ENCODE data around the gene BICDL2.

BICDL2 gene

DNA sequence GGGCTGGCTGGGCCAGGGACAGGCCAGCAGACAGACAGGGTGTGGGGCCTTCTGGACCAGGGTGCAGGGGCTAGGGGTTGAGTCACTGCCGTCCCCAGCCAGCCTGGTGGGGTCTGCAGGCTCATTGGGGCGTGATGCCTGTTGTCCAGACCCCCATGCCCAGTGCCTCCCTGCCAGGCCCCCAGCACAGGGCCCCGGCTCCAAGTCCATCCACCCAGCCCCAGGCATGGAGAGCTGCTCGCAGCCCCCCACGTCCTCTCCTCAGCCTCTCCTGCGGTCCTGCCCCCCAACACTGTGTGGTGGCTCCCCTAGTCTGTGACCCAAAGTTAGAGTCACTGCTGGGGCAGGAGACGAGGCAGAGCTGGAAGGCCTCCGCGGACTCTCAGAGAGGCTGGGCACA, 49.5 kb downstream of the BICDL2 start:
- in situ Hi-C loops (cut with MboI; ENCODE audit: low sequenced_read_pairs): no loop called here

GRCh38 chr16:2986623-2987188, 50.0 kb downstream of the BICDL2 start:
- in situ Hi-C loops (cut with MboI; ENCODE audit: low sequenced_read_pairs): no loop called here

DNA sequence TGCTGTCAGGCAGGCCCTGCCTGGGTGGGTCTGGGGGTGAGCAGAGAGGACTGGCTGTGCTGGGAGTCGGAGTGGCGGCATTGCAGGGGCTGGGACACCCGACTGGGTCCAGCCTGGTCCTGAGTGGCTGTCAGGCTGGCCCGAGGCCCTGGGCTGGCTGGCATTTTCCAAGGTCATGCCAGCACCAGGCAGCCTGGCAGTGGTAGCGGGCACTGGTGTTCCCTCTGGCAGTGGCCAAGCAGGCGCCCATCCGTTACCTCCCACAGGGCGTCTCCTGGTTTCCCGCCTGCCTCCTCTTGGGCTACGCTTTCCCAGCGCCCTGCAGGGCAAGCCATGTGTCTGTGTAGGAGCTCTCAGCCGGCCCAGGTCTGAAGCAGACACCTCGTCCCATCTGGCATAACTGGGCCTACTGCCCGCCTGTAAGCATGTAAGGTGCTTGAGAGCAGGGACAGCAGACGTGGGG, 50.8 kb downstream of the BICDL2 start:
- in situ Hi-C loops (cut with MboI; ENCODE audit: low sequenced_read_pairs): no loop called here

DNA sequence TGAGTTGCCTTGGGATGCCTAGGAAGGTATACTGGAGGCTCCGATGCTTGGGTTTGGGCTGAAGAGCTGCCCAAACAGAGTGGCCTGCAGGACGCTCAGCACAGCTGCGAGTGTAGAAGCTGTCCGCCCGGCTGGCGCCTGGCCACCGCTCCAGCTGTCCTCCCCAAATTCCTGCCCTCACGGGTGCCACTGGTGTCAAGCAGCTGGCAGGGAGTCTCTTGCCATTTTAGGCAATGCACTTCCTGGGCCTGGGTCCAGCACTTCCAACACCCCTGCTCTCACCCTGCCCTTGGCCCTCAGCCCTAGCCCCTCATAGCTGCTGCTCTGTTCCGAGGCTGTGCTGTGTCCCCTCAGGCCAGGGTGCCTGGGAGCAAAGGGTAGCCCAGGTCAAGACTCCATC, 51.3 kb downstream of the BICDL2 start:
- in situ Hi-C loops (cut with MboI; ENCODE audit: low sequenced_read_pairs): no loop called here

DNA sequence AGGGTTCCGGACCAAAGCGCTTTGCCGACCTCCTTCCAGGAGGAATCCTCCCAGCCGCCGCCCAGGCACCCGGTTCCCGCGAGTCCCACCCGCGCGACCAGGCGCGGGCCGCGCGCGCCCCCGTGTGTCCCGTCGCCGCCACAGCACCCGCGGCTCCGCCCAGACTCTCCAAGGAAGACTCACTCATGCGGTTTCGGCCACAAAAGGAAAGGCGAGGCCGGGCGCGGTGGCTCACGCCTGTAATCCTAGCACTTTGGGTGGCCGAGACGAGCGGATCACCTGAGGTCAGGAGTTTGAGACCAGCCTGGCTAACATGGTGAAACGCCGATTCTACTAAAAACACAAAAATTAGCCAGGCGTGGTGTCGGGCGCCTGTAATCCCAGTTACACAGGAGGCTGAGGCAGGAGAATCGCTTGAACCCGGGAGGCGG, 53.0 kb downstream of the BICDL2 start:
- in situ Hi-C loops (cut with MboI; ENCODE audit: low sequenced_read_pairs): no loop called here

DNA sequence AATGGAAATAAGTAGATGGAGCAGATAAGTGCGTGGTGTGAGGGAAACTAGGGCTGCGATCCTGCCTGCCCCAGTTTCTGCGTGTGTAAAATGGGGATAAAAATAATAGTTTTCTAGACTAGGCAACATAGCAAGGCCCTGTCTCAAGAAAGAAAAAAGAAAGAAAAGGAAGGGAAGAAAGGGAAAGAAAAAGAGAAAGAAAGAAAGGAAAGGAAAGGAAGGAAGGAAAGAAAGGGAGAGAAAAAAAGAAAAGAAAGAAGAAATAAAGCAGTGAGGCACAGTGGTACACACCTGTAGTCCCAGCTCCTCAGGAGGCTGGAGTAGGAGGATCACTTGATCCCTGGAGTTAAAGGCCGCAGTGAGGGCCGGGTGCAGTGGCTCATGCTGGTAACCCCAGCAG, 54.3 kb downstream of the BICDL2 start:
- in situ Hi-C loops (cut with MboI; ENCODE audit: low sequenced_read_pairs): no loop called here

DNA sequence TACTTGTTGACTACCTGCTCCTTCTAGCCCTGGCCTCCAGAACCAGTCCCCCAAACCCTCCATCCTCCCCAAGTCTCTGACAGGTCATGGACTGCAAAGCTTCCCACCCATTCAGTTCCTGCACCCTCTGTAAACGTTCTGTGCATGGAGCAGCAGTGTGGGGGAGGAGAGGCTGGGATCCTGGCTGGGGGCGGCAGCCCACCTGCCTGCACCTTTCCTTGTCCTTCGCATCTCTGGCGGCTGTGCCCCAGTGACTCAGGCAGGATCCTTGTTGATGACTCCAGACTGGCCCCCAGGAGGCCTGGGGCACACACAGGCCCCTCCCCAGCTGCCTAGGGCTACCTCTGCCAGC, 54.9 kb downstream of the BICDL2 start:
- in situ Hi-C loops (cut with MboI; ENCODE audit: low sequenced_read_pairs): no loop called here

DNA sequence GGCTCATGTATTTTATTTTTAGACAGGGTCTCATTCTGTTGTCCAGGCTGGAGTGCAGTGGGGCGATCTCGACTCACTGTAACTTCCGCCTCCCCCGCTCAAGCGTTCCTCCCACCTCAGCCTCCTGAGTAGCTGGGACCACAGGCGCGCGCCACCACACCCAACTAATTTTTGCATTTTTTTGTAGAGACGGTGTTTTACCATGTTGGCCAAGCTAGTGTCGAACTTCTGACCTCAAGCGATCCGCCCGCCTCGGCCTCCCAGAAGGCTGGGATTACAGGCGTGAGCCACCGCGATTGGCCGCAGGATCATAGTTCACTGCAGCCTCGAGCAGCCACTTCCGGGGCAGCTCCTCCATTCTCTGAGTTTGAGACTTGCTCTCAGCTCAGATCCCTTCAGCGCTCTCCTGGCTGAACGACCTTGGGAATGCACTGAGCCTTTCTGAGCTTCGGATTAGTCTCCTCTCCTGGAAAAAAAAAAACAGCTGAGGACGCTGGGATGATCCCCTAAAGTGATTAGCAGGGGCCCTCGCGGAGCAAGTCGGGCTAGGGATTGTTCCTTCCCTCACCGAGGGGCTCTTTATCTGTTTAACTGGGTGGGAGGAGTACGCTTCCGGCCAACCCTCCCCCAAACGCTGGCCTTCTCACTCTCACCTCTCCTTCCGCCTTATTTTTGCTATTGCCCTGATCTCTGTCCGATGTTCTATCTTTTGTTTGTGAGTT, 55.4 kb downstream of the BICDL2 start:
- in situ Hi-C loops (cut with MboI; ENCODE audit: low sequenced_read_pairs): no loop called here

DNA sequence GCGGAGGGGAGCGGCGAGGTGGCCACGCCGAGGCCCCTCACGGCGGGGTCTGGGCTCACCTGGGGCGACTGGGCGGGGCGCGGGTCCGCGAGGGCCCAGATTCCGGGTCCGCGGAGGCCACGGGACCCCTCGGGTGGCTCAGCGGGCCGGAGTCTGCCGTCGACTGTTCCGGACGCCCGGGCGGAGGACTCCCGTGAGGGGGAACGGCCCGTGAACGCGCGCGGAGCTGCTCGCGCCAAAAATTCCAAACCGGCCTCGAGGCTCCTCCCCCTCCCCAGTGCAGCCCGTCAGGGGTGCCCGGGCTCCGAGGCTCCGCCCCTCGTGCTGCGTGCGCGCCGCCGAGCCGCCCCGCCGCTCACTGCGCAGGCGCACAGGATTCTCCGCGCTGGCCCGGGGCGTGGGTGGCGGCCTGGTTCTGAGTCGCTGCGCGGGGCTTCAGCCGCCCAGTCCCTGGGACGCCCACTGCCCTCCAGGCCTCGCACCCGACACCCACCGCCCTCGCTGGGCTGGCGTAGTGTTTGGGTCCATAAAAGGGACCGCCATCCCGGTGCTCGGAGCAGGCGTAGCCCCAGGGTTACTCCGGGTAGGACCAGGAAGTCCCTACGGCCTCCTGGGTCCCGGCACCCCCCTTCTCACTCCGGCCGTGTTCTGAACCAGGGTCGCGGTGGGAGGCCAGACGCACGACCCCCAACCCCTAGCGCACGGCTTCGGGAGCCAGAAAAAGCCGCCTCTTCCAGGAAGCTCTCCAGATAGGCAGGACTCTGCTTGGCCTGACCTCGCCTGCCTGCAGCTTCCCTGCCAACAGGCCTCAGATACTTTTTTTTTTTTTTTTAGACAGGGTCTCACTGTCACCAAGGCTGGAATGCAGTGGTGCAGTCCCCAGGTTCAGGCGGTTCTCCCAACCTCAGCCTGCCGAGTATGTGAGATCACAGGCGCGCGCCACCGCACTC, 56.2 kb downstream of the BICDL2 start, which contains the start of gene PKMYT1:
Gene PKMYT1 (minus strand): TSS at position 220 of the 950 bp plus-strand sequence. CDS start 789 bp downstream, outside the sequence.
- in situ Hi-C loops (cut with MboI; ENCODE audit: low sequenced_read_pairs): no loop called here

- in situ Hi-C loops (cut with MboI; ENCODE audit: low sequenced_read_pairs): no loop called here
These were observed 57.0 kb downstream of the BICDL2 start for GRCh38 chr16:2979669-2980226.
